ENCODE results near the gene HLCS. TPM values are rescaled to one million over a fixed set of nuclear protein-coding genes. Genes with fewer than 3 reads are reported as not detected.

HLCS gene
- total RNA-seq, 1 donor from 2014 or later, result 21.9 TPM

GRCh38 chr21:36792505-36792967 lies 173.9 kb downstream of the HLCS start:
- no peak overlapping the region for H3K27ac Mint-ChIP-seq (ENCODE audit: unreplicated experiment)
- no peak for TF ChIP-seq CTCF (conservative IDR thresholded peaks at IDR 0.05)
- peaks cover 7% of the 10 kb centered on the region for H3K9me3 Mint-ChIP-seq
- H3K27me3 Mint-ChIP-seq (ENCODE audit: low read depth), result no peaks in the 10 kb centered on the region
- no peaks in the 10 kb centered on the region for H3K4me1 Mint-ChIP-seq
- DNase-seq (ENCODE audit: low read depth, low spot score), result no peak
- no peak overlapping the region for H3K4me3 Mint-ChIP-seq
- peaks cover 3% of the 10 kb centered on the region for H3K36me3 Mint-ChIP-seq (ENCODE audit: low read depth)

GRCh38 chr21:36791695-36792470 lies 174.6 kb downstream of the HLCS start:
- no peak for TF ChIP-seq CTCF (conservative IDR thresholded peaks at IDR 0.05)
- Mint-ChIP-seq H3K27me3 (ENCODE audit: low read depth) (no peaks in the 10 kb centered on the region), H3K27ac (ENCODE audit: unreplicated experiment) (no peak overlapping the region), H3K9me3 (peaks cover 7% of the 10 kb centered on the region), H3K36me3 (ENCODE audit: low read depth) (peaks cover 2% of the 10 kb centered on the region), H3K4me1 (no peaks in the 10 kb centered on the region), H3K4me3 (no peak overlapping the region)
- DNase-seq (ENCODE audit: low read depth, low spot score), result no peak

- H3K9me3 Mint-ChIP-seq, result peaks cover 6% of the 10 kb centered on the region
- no peaks in the 10 kb centered on the region for H3K27me3 Mint-ChIP-seq (ENCODE audit: low read depth)
- H3K27ac Mint-ChIP-seq (ENCODE audit: unreplicated experiment), result no peak overlapping the region
- no peak for DNase-seq (ENCODE audit: low read depth, low spot score)
- no peaks in the 10 kb centered on the region for H3K36me3 Mint-ChIP-seq (ENCODE audit: low read depth)
- H3K4me3 Mint-ChIP-seq, result no peak overlapping the region
- TF ChIP-seq CTCF (conservative IDR thresholded peaks at IDR 0.05), result no peak
- no peaks in the 10 kb centered on the region for H3K4me1 Mint-ChIP-seq
Observed at GRCh38 chr21:36791180-36791579, 175.3 kb downstream of the HLCS start.

GRCh38 chr21:36790616-36791015 lies 175.9 kb downstream of the HLCS start:
- Mint-ChIP-seq H3K27me3 (ENCODE audit: low read depth) (no peaks in the 10 kb centered on the region), H3K36me3 (ENCODE audit: low read depth) (no peaks in the 10 kb centered on the region), H3K9me3 (peaks cover 3% of the 10 kb centered on the region), H3K27ac (ENCODE audit: unreplicated experiment) (no peak overlapping the region), H3K4me3 (no peak overlapping the region), H3K4me1 (no peaks in the 10 kb centered on the region)
- no peak for TF ChIP-seq CTCF (conservative IDR thresholded peaks at IDR 0.05)
- DNase-seq (ENCODE audit: low read depth, low spot score), result no peak

GRCh38 chr21:36788120-36788638 lies 178.3 kb downstream of the HLCS start:
- TF ChIP-seq CTCF (conservative IDR thresholded peaks at IDR 0.05), result no peak
- no peaks in the 10 kb centered on the region for H3K9me3 Mint-ChIP-seq
- DNase-seq (ENCODE audit: low read depth, low spot score), result no peak
- no peaks in the 10 kb centered on the region for H3K4me1 Mint-ChIP-seq
- H3K27me3 Mint-ChIP-seq (ENCODE audit: low read depth), result no peaks in the 10 kb centered on the region
- no peak overlapping the region for H3K4me3 Mint-ChIP-seq
- no peaks in the 10 kb centered on the region for H3K36me3 Mint-ChIP-seq (ENCODE audit: low read depth)
- H3K27ac Mint-ChIP-seq (ENCODE audit: unreplicated experiment), result no peak overlapping the region
